GM08714 (cell line): ENCODE results near the gene ASXL1.

ENCODE experiments used
- H3K4me3 ChIP-seq: fragments of 200-500 bp; sonication (Bioruptor generic); 2 replicates; pipeline ENCODE4 v1.5.1; 2014; ENCODE audit warnings: mild to moderate bottlenecking, low read length, inconsistent platforms
- ZNF274 ChIP-seq: IDR thresholded peaks from 2 replicates; pipeline ENCODE4 v1.6.1; 2012; ENCODE audit warnings: mild to moderate bottlenecking, low read depth, low read length

ASXL1 gene

GRCh38 chr20:32488066-32488838 is 130.1 kb downstream of the ASXL1 start:
- no peak overlapping the region for H3K4me3 ChIP-seq
- TF ChIP-seq ZNF274, result no peak
